Measurements from ENCODE around the gene SIMC1.
"Not testable (repeated sequence)": the region's sequence is repeated elsewhere in the genome, so short reads cannot be mapped to it uniquely, and the experiment has no call there.

SIMC1 gene

DNA sequence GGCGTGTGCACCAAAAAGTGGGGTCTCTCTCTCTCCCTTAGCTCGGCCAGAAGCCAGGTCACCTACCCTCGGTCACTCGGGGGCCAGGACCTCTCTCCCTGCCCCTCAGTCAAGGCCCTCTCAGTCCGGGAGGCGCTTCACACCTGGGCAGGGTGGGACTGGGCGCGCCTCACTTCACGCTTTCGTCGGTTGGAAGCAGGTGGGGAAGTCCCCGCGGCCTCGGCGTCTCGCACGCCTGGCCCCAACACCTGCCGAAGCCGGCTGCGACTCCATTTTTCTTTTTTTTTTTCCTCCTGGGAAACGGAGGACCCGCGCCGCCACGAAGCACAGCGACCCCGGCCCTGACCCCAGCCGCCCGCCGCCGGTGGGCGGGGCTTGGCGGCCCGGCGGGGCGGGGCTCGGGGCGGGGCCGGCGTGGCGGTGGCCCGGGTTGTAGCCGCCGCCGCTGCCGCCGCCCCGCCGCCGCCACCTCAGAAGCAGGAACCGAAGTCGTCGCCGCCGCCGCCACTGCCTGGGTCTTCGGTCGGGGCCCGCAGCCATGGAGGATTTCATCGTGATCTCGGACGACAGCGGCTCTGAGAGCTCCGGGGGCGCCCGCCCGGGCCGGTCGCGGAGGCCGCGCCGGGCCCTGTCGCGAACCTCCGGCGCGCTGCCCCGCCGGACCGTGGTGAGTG, at the start of gene SIMC1:
SIMC1 (plus strand) TSS at position 454 of the 674 bp plus-strand sequence; CDS start at position 539, 85 bp downstream.
- peak within 1 kb of the TSS; percentile 36 for H3K4me3 ChIP-seq (ENCODE audit: control insufficient read depth, low read depth, low read length)
- DNase-seq (ENCODE audit: low read depth), result not testable (repeated sequence)

DNA sequence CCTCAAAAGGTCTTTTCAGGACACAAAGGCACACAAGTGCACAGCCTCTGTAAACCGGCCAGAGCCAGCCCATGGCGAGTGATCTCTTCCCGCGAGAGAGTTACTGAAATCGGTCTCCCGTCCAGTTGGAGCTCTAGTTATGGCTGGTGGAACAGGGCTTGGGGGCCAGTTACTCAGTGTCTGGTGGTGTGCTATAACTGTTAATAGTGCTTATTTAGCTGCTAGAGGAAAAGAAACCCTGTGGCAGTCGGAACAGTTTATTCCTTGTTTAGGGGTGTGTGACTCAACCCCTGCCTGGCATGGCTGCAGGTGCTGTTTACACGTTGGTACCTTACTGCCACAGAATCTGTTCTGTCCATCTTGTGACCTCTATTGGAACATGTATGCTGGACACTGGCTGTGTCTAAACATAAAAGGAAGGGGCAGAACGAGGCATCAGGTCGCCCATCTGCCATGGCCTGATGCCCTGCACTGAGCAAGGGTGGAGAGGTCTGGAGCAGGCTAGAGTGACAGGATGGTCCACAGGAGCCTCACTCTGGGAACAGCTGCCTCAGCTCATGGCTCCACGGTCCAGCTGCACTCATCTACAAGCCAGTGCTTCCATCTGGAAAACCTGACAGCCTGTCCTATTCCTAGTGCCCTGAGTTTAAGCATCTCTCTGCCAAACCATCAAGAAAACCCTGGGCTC, 49.6 kb upstream of the SIMC1 start:
- H3K4me3 ChIP-seq (ENCODE audit: control insufficient read depth, low read depth, low read length), result no peak overlapping the region
- no peak for DNase-seq (ENCODE audit: low read depth)
- TF ChIP-seq, protein P1, sequence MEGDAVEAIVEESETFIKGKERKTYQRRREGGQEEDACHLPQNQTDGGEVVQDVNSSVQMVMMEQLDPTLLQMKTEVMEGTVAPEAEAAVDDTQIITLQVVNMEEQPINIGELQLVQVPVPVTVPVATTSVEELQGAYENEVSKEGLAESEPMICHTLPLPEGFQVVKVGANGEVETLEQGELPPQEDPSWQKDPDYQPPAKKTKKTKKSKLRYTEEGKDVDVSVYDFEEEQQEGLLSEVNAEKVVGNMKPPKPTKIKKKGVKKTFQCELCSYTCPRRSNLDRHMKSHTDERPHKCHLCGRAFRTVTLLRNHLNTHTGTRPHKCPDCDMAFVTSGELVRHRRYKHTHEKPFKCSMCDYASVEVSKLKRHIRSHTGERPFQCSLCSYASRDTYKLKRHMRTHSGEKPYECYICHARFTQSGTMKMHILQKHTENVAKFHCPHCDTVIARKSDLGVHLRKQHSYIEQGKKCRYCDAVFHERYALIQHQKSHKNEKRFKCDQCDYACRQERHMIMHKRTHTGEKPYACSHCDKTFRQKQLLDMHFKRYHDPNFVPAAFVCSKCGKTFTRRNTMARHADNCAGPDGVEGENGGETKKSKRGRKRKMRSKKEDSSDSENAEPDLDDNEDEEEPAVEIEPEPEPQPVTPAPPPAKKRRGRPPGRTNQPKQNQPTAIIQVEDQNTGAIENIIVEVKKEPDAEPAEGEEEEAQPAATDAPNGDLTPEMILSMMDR (IDR thresholded peaks at IDR 0.05; ENCODE audit: control insufficient read depth, insufficient read depth, low read depth, low read length, missing control alignments), result no peak

DNA sequence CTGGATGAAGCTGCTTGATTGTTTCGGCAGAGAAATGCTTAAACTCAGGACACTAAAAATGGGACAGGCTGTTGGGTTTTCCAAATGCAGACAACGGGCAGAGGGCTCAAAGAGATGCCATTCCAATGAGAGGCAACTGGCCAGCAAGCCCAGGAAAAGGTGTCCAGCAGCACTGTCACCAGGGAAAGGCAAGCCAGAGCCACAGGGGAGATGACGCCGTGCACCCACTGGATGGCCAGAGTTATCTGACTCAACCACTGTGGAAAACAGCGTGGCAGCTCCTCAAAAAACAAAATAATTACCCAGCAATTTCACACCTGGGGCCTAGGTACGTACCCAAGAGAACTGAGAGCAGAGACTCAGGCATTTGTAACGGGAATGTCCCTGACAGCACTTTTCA, 48.4 kb upstream of the SIMC1 start:
- DNase-seq (ENCODE audit: low read depth), result no peak
- no peak overlapping the region for H3K4me3 ChIP-seq (ENCODE audit: control insufficient read depth, low read depth, low read length)
- TF ChIP-seq, protein P1 (IDR thresholded peaks at IDR 0.05; ENCODE audit: control insufficient read depth, insufficient read depth, low read depth, low read length, missing control alignments), result no peak

DNA sequence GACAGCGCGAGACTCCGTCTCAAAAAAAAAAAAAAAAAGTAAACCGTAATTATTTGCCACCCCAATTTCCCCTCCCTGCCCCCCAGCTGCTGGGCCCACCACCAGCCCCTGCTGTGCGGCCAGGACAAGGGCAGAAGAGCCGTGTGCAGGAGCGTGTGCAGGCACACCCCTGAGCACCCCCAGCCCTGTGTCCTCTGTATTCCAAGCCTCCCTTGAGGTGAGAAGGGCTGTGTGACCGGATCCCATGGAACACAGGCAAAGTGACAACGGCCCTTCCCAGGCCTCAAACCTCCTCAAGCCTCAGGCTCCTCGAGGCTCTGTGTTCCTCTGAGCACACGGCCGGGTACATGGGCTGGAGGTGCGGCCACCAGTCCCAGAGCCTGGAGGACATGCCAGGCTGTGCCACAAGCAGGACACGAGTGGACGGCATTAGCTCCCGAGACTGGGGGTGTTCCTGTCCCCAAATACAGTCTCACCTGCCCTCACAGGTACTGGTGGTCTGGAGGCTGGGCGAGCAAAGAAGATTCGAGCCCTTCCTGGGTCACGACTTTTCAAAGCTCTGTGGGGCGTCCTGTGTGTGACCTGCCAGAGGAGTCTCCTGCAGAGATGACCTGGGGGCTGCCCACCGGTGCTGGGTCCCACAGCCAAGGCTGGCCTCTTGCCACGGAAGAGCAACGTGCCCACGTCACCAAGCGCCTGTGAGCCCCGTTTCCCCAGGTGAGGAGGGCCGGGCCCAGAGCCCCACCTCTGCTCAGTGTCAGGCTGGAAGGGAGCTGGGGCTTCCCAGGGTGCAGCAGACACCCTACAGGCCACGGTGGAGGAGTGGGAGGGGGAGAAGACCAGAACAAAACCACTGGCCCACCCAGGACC, 47.1 kb upstream of the SIMC1 start:
- no peak overlapping the region for H3K4me3 ChIP-seq (ENCODE audit: control insufficient read depth, low read depth, low read length)
- no peak for DNase-seq (ENCODE audit: low read depth)
- TF ChIP-seq, protein P1 (IDR thresholded peaks at IDR 0.05; ENCODE audit: control insufficient read depth, insufficient read depth, low read depth, low read length, missing control alignments), result no peak

DNA sequence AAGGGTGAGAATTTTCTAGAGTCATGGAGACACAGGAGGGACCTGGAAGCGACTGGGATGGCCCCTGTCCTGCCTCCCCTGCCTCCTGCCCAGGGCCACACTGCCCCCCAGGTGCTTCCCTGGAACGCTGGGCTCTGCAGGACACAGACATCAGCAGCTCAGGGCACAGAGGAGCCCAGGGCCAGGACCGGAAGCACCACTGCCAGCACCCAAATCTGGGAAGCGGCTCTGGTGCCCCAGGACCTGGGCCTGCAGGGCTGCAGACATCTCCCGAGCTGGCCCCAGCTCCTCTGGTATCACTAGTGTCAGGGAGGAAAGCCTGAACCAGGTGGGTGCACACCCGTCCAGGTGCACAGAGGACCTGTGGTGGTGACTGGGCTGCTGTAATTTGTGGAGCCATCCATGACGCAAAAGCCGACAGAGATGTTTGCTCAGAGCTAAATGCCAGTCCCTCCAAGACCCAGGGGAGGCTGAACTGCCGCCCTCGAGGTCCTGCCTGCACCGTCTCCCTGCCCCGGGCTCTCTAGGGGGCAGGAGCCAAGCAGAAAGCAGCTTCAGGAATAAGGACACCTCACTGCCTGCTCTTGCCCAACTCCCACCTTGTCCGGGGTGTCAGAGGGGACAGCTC, 46.0 kb upstream of the SIMC1 start:
- no peak overlapping the region for H3K4me3 ChIP-seq (ENCODE audit: control insufficient read depth, low read depth, low read length)
- TF ChIP-seq, protein P1 (IDR thresholded peaks at IDR 0.05; ENCODE audit: control insufficient read depth, insufficient read depth, low read depth, low read length, missing control alignments), result no peak
- DNase-seq (ENCODE audit: low read depth), result no peak

DNA sequence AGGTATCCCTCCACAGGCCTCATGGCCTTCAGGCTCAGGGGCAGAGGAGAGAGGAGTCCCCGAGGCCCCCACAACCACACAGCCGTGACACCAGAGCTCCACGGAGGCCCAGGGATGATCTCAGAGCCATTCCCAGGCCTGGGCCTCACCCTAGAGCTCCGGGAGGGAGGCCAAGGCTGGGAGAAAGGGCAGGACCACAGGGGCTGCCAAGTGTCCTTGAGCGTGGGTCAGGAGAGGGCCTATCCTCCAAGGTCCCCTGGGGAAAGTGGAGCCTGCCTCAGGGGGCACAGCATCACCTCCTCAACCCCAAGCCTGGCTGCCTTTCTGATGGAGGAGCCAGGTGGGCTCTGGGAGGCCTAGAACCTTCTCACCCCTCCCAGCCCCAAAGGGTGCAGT, 45.5 kb upstream of the SIMC1 start:
- DNase-seq (ENCODE audit: low read depth), result not testable (repeated sequence)

DNA sequence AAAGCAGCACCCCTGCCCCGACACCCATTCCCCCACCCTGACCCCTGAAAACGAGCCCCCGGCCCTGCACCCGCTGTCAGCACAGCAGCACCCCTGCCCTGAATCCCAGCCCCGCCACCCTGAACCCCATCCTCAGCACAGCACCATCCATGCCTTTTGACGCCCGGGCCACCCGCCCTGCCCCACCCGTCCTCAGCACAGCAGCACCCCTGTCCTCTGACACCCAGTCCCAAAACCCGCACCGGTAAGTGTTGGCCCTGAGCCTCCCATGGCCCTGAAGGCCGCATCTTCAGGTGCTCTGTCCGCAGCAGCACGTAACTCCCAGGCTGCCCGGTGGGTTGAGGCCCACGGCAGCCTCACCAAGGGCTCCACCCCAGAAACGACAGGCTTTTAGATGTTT, 44.6 kb upstream of the SIMC1 start:
- not testable (repeated sequence) for H3K4me3 ChIP-seq (ENCODE audit: control insufficient read depth, low read depth, low read length)

More for the DNA sequence above, 45.5 kb upstream of the SIMC1 start:
- not testable (repeated sequence) for H3K4me3 ChIP-seq (ENCODE audit: control insufficient read depth, low read depth, low read length)

DNA sequence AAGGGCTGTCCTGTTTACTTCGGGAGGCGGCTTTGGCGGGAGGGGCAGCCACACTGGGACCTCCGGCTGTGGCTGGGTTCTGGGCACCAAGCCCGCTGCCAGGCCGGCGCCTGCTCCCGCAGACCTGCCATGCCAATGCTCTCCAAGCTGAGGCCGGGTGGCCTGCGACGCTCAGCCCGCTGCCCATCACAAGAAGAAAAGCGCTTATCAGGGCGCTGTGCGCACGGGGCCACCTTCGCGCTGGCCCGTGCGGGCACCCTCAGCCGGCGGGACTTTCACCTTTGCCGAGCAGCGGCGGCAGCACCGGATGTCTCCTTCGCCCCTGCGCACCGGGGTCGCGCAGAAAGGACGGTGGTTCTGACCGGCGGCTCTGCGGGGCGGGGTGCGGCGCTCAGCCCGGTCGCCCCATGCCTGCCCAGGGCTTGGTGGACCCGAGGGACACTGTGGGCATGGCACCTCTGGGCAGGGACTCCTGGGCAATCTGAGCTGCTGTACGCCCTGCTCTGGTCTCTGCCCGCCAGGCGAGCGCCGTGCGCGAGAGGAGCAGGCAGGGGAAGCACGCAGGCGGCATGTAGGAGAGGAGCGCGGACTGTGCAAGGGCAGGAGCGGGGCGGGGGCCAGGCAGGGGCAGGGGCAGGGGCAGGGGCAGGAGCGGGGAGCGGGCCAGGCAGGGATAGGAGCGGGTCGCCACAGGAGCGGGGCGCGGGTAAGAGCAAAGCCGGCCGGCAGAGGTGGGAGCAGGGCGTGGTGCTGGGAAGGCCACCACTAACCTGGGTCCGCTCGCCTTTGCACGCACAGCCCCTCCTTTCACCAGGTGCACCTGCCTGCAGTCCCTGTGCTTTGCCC, 43.8 kb upstream of the SIMC1 start:
- not testable (repeated sequence) for DNase-seq (ENCODE audit: low read depth)
- H3K4me3 ChIP-seq (ENCODE audit: control insufficient read depth, low read depth, low read length), result peak overlapping the region; percentile 29

More for the DNA sequence above, 44.6 kb upstream of the SIMC1 start:
- DNase-seq (ENCODE audit: low read depth), result not testable (repeated sequence)

DNA sequence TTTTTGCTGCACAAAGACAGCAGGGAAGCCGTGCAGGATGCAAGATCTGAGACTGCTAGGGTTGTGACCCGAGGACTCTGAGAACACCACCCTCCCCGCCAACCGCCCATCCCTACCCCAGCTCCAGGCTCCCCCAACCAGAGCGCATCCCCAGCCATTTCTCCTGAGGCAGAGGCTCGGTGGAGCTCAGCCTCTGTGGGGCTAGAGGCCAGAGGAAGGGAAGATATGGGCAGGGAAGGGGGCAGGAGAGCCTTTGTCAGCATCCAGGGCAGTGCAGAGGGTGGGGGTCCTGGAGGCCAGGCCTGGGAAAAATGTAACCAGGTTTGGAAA, 43.2 kb upstream of the SIMC1 start:
- DNase-seq (ENCODE audit: low read depth); H3K4me3 ChIP-seq (ENCODE audit: control insufficient read depth, low read depth, low read length): not testable (repeated sequence)

DNA sequence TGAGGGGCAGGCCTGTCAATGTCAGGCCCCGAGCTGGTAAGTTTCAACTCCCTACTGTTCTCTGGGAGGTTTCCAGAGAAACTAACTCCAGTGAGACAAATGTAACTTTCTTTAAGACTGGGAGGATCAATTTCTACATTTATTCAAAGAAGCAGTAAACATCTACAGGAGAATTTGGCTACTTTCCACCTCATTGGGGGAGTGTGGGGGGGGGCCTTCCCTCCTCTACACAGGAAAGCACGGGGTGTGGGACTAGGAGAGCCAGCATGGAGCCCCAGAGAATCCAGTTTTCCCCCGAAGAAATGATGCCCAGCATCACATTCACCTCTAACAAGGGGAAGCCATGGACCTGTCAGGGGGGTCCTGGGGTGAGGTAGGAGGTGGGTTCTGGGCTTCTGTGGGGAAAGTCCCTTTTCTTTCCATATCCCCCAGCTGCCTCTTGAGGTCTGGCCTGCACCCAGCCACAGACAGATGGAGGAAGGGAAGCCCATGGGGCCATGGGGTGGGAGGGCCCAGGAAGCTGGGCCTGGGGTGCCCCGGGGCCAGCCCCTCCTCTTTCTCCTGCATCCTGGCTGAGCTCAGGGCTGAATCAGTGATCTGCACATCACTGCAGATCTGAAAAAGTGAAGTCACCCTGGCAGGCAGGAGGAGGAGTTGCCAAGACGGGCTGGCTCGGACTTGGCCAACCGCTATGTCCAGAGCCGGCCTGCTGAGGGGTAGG, 42.6 kb upstream of the SIMC1 start:
- not testable (repeated sequence) for DNase-seq (ENCODE audit: low read depth); H3K4me3 ChIP-seq (ENCODE audit: control insufficient read depth, low read depth, low read length)

DNA sequence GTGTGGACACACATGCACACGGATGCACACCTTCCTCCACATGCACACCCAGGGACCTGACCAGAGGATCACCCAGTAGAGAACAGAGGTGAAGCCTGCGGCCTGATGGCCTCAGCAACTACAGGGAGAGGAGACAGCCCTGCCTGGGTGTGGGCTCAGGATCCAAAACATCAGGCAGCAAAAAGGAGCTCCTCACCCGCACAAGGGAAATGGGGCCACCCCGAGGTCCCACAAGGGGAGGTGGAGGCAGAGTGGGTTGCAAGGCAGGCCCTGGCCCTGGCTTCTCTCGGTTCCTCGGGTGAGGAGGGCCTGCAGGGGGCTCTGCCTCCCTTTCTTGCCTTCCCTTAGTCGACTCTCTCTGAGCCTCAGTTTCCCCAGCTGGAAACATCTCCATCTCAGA, 41.4 kb upstream of the SIMC1 start:
- not testable (repeated sequence) for DNase-seq (ENCODE audit: low read depth); H3K4me3 ChIP-seq (ENCODE audit: control insufficient read depth, low read depth, low read length)
